Sigmoid colon (tissue), 3 donors: ENCODE results near the gene NCKAP5.

Experiments
- POLR2A ChIP-seq, 2 donors: fragments of 450-650 bp; IDR thresholded peaks; one replicate each; pipeline ENCODE4 v1.6.1; 2016; ENCODE audit warnings: antibody characterized with exemption in 2 of 2, mild to moderate bottlenecking in 2 of 2, moderate library complexity in 2 of 2
- TF ChIP-seq, protein P1 (sequence below), 4 experiments: fragments of 450-650 bp in 3 of 4; fragments of 200-600 bp in 1 of 4; IDR thresholded peaks; one replicate each; pipeline ENCODE4 v1.5.1; 2016 to 2019; ENCODE audit warnings: antibody characterized with exemption in 4 of 4, mild to moderate bottlenecking in 3 of 4, moderate library complexity in 2 of 4

- TF ChIP-seq, protein P1, sequence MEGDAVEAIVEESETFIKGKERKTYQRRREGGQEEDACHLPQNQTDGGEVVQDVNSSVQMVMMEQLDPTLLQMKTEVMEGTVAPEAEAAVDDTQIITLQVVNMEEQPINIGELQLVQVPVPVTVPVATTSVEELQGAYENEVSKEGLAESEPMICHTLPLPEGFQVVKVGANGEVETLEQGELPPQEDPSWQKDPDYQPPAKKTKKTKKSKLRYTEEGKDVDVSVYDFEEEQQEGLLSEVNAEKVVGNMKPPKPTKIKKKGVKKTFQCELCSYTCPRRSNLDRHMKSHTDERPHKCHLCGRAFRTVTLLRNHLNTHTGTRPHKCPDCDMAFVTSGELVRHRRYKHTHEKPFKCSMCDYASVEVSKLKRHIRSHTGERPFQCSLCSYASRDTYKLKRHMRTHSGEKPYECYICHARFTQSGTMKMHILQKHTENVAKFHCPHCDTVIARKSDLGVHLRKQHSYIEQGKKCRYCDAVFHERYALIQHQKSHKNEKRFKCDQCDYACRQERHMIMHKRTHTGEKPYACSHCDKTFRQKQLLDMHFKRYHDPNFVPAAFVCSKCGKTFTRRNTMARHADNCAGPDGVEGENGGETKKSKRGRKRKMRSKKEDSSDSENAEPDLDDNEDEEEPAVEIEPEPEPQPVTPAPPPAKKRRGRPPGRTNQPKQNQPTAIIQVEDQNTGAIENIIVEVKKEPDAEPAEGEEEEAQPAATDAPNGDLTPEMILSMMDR (IDR thresholded peaks at IDR 0.05) = no peak
- no peak for TF ChIP-seq POLR2A (IDR thresholded peaks at IDR 0.05)
Measured at GRCh38 chr2:133090358-133090757, 477.9 kb downstream of the NCKAP5 start.
